Measurements from ENCODE around the gene NAGLU. TPM values are rescaled to one million over a fixed set of nuclear protein-coding genes. Genes with fewer than 3 reads are reported as not detected.
A peak's percentile ranks its signal among the peaks of the same experiment; 100 is the strongest.

NAGLU gene
- total and polyA plus RNA-seq, 10 of the 15 experiments (the other 5 are each of a cell fraction or from before 2014, with no cell fraction given) = 0.23 to 27.5 (median 8.9) TPM

GRCh38 chr17:42578282-42578869 lies 42.3 kb downstream of the NAGLU start (continued):
- TF ChIP-seq ZZZ3 (IDR thresholded peaks at IDR 0.05; ENCODE audit: control insufficient read depth, insufficient read length, low read depth) = no peak
- TF ChIP-seq KAT2A (conservative IDR thresholded peaks at IDR 0.05; ENCODE audit: control insufficient read depth, low read depth, low read length) = no peak
- TF ChIP-seq TCF12 (IDR thresholded peaks at IDR 0.05; ENCODE audit: low read depth, low read length) = peak; percentile 97
- TF ChIP-seq, protein P1, sequence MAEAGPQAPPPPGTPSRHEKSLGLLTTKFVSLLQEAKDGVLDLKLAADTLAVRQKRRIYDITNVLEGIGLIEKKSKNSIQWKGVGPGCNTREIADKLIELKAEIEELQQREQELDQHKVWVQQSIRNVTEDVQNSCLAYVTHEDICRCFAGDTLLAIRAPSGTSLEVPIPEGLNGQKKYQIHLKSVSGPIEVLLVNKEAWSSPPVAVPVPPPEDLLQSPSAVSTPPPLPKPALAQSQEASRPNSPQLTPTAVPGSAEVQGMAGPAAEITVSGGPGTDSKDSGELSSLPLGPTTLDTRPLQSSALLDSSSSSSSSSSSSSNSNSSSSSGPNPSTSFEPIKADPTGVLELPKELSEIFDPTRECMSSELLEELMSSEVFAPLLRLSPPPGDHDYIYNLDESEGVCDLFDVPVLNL (IDR thresholded peaks at IDR 0.05; ENCODE audit: low read depth, low read length) = no peak
- no peak for TF ChIP-seq ZNF622 (IDR thresholded peaks at IDR 0.05)
- TF ChIP-seq, protein P2, sequence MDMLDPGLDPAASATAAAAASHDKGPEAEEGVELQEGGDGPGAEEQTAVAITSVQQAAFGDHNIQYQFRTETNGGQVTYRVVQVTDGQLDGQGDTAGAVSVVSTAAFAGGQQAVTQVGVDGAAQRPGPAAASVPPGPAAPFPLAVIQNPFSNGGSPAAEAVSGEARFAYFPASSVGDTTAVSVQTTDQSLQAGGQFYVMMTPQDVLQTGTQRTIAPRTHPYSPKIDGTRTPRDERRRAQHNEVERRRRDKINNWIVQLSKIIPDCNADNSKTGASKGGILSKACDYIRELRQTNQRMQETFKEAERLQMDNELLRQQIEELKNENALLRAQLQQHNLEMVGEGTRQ (IDR thresholded peaks at IDR 0.05; ENCODE audit: borderline replicate concordance, low read depth, low read length) = no peak
- TF ChIP-seq MEF2B (IDR thresholded peaks at IDR 0.05; ENCODE audit: partially characterized antibody, poor library complexity, severe bottlenecking) = peak; percentile 86
- peak; percentile 92 for TF ChIP-seq MEF2A (IDR thresholded peaks at IDR 0.05; ENCODE audit: insufficient read depth, low read depth, low read length)
- TF ChIP-seq CREM (IDR thresholded peaks at IDR 0.05; ENCODE audit: low read depth) = peak; percentile 78
- no peak for TF ChIP-seq TARDBP (IDR thresholded peaks at IDR 0.05; ENCODE audit: borderline replicate concordance)
- TF ChIP-seq, protein P3, sequence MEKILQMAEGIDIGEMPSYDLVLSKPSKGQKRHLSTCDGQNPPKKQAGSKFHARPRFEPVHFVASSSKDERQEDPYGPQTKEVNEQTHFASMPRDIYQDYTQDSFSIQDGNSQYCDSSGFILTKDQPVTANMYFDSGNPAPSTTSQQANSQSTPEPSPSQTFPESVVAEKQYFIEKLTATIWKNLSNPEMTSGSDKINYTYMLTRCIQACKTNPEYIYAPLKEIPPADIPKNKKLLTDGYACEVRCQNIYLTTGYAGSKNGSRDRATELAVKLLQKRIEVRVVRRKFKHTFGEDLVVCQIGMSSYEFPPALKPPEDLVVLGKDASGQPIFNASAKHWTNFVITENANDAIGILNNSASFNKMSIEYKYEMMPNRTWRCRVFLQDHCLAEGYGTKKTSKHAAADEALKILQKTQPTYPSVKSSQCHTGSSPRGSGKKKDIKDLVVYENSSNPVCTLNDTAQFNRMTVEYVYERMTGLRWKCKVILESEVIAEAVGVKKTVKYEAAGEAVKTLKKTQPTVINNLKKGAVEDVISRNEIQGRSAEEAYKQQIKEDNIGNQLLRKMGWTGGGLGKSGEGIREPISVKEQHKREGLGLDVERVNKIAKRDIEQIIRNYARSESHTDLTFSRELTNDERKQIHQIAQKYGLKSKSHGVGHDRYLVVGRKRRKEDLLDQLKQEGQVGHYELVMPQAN (conservative IDR thresholded peaks at IDR 0.05) = 0 out of 2 replicates have a peak, but pooled peaks have one; percentile 39
- no peak for TF ChIP-seq CBX5 (IDR thresholded peaks at IDR 0.05; ENCODE audit: low read depth)
- no peak for TF ChIP-seq BMI1 (IDR thresholded peaks at IDR 0.05; ENCODE audit: borderline replicate concordance)
- 0 out of 2 replicates have a peak, but pooled peaks have one; percentile 4 for TF ChIP-seq ZNF207 (IDR thresholded peaks at IDR 0.05; ENCODE audit: borderline replicate concordance)
- TF ChIP-seq CBX3 (IDR thresholded peaks at IDR 0.05; ENCODE audit: borderline replicate concordance, low read depth) = no peak
- TF ChIP-seq, protein P4, sequence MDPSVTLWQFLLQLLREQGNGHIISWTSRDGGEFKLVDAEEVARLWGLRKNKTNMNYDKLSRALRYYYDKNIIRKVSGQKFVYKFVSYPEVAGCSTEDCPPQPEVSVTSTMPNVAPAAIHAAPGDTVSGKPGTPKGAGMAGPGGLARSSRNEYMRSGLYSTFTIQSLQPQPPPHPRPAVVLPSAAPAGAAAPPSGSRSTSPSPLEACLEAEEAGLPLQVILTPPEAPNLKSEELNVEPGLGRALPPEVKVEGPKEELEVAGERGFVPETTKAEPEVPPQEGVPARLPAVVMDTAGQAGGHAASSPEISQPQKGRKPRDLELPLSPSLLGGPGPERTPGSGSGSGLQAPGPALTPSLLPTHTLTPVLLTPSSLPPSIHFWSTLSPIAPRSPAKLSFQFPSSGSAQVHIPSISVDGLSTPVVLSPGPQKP (IDR thresholded peaks at IDR 0.05; ENCODE audit: low read depth, low read length) = no peak
- peak; percentile 46; the same call in 1 of the 2 replicates for TF ChIP-seq YY1 (IDR thresholded peaks at IDR 0.05; ENCODE audit: low read depth, low read length)
- TF ChIP-seq, protein P5, sequence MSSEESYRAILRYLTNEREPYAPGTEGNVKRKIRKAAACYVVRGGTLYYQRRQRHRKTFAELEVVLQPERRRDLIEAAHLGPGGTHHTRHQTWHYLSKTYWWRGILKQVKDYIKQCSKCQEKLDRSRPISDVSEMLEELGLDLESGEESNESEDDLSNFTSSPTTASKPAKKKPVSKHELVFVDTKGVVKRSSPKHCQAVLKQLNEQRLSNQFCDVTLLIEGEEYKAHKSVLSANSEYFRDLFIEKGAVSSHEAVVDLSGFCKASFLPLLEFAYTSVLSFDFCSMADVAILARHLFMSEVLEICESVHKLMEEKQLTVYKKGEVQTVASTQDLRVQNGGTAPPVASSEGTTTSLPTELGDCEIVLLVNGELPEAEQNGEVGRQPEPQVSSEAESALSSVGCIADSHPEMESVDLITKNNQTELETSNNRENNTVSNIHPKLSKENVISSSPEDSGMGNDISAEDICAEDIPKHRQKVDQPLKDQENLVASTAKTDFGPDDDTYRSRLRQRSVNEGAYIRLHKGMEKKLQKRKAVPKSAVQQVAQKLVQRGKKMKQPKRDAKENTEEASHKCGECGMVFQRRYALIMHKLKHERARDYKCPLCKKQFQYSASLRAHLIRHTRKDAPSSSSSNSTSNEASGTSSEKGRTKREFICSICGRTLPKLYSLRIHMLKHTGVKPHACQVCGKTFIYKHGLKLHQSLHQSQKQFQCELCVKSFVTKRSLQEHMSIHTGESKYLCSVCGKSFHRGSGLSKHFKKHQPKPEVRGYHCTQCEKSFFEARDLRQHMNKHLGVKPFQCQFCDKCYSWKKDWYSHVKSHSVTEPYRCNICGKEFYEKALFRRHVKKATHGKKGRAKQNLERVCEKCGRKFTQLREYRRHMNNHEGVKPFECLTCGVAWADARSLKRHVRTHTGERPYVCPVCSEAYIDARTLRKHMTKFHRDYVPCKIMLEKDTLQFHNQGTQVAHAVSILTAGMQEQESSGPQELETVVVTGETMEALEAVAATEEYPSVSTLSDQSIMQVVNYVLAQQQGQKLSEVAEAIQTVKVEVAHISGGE (CRISPR knock-in tag; IDR thresholded peaks at IDR 0.05) = no peak
- TF ChIP-seq, protein P6, sequence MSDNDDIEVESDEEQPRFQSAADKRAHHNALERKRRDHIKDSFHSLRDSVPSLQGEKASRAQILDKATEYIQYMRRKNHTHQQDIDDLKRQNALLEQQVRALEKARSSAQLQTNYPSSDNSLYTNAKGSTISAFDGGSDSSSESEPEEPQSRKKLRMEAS (IDR thresholded peaks at IDR 0.05; ENCODE audit: low read depth, low read length) = no peak; the same call in 1 of the 2 replicates
- no peak for TF ChIP-seq EZH2 (IDR thresholded peaks at IDR 0.05; ENCODE audit: borderline replicate concordance, control insufficient read depth, low read depth, low read length)
- no peak for TF ChIP-seq SREBF1 (IDR thresholded peaks at IDR 0.05; ENCODE audit: low read length)
- peak; percentile 77; the same call in 1 of the 2 replicates for TF ChIP-seq GATAD2B (conservative IDR thresholded peaks at IDR 0.05; ENCODE audit: low read depth)

All from GM12878 (cell line).